Stimulated activated CD4-positive, alpha-beta T cell treated with anti-CD3 and anti-CD28 coated beads, Interleukin-12 subunit alpha, Interleukin-12 subunit beta, amount 100 ng/mL, for 48 hours (primary cell): ENCODE measurements around the gene PLXNA3.

Source experiments
- DNase-seq, 3 donors: peaks; one replicate each; pipeline ENCODE4 v3.0.0-alpha.2; 2020; ENCODE audit warnings: low read depth in 2 of 3, low spot score in 1 of 3

PLXNA3 gene

DNA sequence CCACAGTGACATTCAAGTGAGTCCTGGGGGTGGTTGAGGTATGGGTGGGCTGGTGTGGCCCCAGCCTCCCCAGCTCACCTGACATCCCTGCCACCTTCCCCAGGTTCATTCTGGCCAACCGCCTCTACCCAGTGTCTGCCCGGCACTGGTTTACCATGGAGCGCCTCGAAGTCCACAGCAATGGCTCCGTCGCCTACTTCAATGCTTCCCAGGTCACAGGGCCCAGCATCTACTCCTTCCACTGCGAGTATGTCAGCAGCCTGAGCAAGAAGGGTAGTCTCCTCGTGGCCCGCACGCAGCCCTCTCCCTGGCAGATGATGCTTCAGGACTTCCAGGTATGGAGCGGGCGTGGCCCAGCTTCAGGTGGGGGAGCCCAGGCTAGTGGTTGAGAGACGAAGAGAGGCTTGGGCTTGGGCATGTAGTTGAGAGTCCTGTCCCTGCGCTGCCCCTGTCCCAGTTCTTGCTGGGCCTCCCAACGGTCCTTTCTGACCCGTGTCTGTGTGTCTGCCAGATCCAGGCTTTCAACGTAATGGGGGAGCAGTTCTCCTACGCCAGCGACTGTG, 22.8 kb upstream of the PLXNA3 start:
- DNase-seq = no peak

DNA sequence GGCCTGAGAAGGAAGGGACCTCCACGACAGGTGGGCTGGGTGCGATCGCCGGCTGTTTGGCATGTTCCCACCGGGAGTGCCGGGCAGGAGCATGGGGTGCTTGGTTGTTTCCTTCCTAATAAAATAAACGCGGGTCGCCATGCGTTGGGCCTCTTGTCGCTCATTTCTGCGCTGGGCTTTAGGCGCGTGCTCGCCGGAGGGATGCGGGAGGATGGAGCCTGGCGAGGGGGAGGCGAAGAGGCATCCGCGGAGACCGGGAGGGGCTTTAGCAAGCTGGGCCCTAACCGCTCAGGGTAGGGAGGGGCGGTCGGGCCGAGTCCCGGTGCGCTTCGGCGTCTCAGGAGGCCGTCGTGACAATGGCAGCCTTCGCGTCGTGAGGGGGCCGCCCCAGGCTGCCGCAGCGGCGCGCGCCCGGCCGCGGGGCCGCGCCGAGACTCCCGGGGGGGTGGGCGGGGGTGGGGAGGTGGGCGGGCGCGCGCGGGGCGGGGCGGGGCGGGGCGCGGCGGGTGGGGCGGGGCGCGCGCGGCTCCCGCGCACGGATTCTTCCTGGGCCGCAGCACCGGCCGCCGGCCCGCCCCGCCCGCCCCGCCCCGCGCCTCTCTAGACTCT, 21.6 kb upstream of the PLXNA3 start:
- peak in 1 of 3 donors; percentile 32 for DNase-seq

DNA sequence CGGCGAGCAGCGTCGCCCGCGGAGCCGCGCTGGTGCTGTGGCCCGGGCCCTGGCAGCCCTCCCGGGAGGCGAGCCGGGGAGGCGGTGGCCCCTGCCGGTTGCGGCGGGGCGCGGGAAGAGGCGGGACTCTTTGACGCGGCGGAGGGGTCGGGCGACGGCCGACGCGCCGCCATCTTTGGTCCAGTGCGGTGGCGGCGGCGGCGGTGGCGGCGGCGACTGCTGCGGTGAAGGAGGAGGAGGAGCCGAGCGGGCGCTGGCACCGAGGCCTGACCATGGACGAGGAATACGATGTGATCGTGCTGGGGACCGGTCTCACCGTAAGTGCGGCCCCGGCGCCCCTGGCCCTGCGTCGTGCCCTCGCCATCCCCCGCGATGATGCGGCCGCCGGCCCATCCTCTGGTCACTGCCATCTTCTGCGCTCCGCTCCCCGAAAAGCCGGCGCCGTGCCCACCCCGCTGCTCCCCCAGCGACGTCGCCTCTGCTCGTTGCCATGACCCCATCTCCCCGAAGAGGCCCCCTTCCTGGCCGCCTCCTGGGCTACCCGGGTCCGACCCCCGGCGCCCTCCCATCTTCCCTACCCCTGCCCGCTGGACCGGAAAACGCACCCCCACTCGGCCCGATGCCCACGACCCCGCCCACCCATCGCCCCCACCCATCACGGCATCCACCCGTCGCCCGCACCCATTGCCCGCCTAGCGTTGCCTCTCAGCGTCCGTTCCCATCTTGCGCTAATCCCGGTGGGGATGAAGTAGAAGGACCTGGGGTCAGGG, 20.9 kb upstream of the PLXNA3 start, which contains the start of gene GDI1:
GDI1 (plus strand) TSS at position 172 of the 770 bp plus-strand sequence; CDS start at position 273, 101 bp downstream.
- DNase-seq = peak in 1 of 3 donors; percentile 43

DNA sequence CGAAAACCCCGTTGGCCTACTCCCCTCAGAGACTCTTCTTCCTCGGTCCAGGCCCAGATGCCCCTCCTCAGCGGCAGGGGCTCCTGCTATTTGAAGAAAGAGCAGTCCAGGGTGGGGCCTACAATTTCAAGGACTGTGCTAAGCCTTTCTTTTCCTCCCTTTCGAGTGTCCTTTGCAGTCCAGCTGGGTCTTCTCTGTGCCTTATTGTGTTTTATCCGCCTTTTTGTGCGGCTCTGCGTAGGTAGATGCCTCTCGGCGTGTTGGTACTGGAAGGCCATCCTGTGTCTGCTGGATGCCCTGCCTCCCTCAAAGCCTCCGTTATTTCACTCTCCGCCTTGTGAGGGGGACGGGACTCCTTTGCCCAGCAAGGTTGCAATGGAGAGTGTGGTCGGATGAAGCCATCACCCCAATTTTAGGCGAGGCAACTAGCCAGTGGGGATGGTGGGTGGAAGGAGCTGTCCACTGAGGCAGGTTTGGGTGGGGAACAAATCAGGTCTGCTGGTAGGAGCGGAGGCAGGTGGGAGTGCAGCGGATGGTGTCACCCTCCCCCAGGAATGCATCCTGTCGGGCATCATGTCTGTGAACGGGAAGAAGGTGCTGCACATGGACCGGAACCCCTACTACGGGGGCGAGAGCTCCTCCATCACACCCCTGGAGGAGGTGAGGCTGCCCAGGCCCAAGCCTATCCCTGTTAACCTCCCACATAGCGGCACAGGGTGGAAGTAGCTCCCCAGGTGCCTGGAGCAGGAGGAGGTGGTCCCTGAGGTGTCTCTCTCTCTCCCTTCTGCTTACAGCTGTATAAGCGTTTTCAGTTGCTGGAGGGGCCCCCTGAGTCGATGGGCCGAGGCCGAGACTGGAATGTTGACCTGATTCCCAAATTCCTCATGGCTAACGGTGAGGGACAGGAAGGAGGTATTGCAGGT, 19.8 kb upstream of the PLXNA3 start:
- no peak for DNase-seq

DNA sequence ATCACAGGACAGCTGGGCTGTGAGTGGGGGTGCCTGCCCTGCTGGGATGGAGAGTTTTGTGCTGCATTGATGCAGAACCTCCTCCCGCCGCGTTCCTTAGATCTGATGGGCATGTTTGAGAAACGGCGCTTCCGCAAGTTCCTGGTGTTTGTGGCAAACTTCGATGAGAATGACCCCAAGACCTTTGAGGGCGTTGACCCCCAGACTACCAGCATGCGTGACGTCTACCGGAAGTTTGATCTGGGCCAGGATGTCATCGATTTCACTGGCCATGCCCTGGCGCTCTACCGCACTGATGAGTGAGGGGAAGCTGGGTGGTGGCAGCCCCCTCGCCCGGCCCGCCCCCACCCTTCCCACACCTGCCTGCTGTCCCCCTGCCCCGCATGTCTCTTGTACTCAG, 18.2 kb upstream of the PLXNA3 start:
- no peak for DNase-seq

DNA sequence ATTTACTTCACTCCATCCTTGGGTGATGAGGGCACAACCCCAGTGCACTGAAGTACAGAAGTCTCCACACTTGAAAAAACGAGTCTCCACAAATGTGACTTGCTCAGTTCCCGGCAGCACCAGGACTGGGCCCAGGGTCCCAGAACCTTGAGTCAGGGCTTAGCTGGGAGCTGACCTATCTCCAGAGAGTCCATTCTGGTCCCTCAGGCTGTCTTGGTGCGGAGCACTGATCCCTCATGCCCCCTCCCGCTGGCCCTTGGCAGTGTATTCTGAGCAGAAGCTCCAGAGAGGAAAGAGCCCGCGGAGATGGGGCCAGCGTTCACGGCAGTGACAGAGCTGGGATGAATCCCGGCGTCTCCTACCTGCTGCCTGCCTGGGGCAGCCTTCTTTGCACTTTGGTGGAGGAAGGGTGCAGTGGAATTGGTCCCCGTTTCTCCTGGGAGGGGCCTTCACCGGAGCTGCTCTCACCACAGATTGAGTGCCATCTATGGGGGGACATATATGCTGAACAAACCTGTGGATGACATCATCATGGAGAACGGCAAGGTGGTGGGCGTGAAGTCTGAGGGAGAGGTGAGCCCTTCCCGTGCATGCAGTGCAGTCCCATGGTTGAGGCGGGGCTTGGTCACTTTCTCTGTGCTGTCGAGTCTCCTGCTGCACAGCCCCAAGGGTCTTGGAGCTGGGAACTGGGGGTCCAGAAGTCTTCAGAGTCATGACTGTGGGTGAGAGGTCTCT, 17.3 kb upstream of the PLXNA3 start:
- no peak for DNase-seq

DNA sequence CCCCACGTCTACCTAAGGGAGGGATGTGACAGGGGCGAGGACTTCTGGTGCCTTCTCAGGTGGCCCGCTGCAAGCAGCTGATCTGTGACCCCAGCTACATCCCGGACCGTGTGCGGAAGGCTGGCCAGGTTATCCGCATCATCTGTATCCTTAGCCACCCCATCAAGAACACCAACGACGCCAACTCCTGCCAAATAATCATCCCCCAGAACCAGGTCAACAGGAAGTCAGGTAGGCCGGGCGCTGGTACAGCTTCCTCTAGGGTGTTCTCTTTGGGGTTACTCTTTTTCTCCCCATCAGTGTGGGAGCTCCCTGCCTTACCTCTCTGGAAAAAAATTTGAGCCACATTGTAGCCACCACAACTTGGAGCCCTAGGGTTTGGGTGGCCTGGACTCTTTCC, 16.5 kb upstream of the PLXNA3 start:
- DNase-seq = no peak

DNA sequence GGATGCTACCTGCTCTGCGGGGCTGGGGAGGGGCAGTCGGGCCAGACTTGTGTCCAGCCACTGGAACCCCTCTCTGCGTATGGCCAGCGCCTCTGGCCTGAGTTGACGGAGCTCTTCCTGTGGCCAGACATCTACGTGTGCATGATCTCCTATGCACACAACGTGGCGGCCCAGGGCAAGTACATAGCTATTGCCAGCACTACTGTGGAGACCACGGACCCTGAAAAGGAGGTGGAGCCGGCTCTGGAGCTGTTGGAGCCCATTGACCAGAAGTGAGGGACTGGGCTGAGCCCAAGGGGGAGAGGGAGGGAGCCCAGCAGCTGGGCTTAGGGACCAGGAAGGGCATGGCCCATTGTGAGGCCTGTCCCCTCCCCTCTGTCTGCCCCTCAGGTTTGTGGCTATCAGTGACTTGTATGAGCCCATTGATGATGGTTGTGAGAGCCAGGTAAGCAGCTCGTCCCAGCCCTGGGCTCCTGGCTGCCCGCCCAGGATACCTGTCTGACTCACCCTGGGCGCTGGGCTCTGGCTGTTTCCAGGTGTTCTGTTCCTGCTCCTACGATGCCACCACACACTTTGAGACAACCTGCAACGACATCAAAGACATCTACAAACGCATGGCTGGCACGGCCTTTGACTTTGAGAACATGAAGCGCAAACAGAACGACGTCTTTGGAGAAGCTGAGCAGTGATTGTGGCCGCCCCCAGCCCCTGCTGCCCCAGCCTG, 15.9 kb upstream of the PLXNA3 start:
- DNase-seq = no peak

DNA sequence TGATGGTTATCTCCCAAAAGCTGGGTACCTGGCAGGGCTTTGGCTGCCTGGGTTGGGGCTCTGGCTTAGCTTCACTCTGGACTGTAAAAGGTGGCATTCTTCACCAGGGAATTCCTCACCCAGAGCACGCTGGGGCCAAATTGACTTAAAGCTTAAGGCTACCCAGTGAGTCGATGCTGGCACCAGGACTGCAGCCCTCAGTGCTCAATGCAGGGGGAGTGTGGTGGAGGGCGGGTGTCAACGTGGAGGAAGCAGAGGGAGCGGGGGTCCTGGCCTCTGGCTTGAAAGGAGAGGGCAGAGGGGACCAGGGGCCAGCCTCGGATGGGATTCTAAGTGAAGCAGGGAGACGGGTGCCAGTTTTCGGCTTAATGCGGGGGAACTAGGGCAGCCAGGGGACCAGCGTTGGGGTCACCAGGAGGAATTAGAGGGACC, 14.6 kb upstream of the PLXNA3 start:
- no peak for DNase-seq

DNA sequence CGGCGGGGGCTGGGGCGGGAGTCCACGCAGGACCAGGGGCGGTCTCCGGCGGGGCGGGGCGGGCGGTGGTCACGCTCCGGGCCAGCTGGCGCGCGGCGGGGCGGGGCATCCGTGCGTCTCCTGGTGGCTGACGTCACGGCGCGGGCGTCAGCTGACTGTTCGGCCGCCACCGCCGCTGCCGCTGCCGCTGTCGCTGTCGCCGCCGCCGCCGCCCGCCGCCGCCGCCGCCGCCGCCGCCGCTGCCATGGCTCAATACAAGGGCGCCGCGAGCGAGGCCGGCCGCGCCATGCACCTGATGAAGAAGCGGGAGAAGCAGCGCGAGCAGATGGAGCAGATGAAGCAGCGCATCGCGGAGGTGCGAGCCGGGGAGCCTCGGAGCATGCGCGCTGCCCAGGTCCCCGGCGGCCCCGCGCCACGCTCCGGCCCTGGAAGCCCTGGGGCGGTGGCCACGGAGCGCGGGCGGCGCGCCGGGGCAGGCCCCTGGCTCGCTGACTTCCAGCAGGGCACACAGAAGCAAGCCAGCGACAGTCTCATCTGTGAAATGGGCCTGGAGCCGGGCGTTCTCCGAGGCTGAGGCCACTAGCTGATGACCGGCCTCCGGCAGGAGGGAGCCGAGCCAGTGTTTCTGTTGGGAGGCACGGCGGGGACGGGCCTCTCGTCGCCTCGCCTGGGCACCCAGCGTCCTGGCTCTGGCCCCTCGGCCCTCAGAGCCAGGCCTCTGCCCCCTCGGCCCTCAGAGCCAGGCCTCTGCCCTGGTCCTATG, 13.9 kb upstream of the PLXNA3 start, which contains the start of gene FAM50A:
FAM50A (plus strand) TSS at position 150 of the 763 bp plus-strand sequence; CDS start at position 245, 95 bp downstream.
- peak in 2 of 3 donors; percentile 52 to 73 for DNase-seq

DNA sequence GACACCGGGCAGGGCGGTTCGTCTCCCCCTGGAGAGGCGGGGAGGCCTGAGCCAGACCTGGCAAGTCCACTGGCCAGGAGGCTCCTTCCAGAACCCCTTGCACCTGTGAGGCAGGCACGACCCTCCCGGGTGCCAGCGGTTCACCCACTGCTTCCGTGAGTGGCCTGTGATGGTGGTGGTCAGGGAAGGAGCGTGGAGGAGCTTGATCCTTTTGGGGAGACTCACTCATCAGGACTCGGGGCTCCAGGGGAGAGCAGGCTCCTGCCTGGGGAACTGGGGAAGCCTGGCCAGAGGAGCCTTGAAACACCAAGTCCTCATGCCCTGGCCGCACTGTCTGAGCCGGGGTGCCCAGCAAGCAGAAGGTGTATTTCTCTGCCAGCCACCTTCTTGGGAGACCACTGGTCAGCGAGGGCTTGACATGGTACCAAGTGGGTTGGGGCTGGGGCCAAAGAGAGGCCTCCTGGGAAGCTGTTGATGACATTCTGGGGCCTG, 13.3 kb upstream of the PLXNA3 start:
- no peak for DNase-seq

DNA sequence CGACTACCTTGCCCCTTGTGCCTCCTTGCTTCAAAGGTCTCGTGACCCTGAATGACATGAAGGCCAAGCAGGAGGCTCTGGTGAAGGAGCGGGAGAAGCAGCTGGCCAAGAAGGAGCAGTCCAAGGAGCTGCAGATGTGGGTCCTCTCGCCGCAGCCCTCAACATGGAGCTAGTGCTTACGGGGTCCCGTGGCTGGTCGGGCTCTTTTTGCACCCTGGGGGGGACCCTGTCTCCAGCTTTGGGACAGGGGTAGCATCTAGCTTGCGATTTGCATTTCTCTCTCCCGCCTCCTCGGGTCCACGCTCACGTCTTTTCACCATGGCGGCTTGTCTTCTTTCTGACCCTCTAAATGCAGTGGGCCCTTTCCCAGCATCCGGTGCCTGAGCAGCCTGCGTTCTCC, 12.3 kb upstream of the PLXNA3 start:
- no peak for DNase-seq

DNA sequence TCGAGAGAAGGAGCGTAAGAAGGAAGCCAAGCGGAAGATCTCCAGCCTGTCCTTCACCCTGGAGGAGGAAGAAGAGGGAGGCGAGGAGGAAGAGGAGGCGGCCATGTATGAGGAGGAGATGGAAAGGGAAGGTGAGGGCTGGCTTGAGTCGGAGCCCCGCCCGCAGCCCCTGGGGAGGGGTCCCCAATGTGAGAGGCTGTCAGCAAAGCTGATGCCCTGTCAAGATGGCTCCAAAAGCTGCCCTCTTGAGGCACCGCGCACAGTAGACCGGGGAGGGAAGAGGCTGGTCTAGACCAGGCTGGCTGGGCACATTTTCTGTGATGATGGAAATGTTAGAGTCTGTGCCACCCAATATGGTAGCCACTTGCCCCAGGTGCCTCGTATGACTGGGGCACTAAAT, 11.7 kb upstream of the PLXNA3 start:
- DNase-seq = no peak

DNA sequence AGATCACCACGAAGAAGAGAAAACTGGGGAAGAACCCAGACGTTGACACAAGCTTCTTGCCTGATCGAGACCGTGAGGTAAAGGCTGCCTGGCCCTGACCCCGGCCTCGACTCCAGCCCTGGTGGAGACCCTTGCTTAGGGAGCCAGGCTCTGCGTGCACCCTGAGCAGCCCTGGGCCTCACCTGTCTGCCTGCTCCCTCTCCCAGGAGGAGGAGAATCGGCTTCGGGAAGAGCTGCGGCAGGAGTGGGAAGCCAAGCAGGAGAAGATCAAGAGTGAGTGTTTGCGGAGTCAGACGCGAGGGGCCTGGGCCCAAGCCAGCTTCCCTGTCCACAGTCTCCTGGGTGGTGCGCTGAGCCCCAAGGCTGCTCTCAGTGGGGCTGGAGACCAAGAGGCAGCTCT, 9.6 kb upstream of the PLXNA3 start:
- DNase-seq = no peak

DNA sequence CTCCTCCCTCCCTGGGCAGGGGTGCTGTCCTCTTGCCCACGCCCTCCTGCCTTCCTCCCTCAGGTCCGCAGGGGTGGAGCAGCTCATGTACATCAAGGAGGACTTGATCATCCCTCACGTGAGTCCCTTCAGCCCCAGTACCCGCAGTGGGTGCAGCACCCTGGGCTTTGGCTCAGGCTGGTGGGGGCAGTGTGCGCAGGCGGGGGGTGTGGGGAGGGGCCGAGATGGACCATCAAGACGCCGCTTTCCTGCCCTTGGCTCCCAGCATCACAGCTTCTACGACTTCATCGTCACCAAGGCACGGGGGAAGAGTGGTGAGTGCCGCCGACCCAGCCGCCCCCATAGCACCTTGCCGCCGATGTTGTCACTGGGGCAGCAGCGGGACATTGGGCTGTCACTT, 8.5 kb upstream of the PLXNA3 start:
- DNase-seq = no peak

DNA sequence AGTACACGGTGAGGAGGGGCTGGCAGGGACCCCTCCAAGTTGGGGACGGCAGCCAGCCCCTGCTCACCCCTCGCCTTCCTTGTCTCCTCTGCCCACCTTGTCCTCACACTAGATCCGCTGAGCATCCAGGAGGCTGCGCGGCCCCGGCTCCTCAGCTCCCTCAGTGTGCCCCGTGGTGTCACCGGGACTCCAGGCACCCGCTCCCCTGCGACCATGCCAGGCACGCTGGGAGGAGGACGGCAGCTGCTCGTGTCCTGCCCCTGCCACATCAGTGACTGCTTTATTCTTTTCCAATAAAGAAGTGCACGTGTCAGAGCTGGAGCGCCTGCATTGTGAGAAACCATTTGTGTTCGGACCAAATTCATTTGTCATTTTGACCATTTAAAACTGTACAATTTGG, 7.8 kb upstream of the PLXNA3 start:
- DNase-seq = no peak

DNA sequence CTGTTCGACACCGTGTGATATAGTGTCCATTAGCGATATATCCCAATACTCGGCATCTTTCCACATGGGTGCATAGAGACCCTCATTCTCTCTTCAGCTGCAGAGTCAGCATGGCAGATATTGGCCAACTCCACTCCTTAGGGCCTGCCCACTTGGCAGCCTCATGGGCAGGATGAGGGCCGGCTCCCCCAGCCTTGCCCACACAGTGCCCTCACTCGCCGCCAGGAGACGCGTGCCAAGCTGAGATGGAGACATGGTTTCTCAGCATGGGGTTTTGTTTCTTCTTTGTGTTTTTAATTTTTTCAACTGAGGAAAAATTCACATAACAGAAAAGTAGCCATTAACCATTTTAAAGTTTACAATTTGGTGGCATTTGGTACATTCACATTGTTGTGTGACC, 5.3 kb upstream of the PLXNA3 start:
- no peak for DNase-seq

DNA sequence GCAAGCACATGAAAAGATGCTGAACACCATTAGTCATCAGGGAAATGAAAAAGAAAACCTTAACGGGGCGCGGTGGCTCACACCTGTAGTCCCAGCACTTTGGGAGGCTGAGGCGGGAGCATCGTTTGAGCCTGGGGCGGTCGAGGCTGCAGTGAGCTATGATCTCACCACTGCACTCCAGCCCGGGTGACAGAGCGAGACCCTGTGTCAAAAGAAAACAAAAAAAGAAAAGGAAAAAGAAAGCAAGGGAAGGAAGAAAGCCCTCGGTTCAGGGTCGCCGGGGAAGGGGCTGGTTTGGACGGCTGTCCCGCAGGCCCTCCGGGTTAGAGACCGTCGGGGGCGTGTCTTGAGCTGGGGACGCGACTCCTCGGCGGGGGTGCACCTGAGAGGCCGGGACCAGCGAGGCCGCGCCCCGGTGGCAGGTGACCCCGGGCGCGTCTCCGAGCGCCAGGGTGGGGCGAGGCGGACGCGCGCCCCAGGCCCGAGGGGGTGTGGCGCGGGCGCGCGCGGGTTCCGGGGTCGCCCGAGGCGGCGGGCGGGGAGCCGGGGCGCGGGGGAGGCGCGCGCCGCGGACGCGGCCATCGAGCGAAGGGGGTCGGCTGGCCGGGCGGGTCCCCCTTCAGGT, 478 bp upstream of the PLXNA3 start:
- DNase-seq = no peak
